HG02610 (cell line): ENCODE data around the gene AUNIP.
"Not testable (repeated sequence)": the region's sequence is repeated elsewhere in the genome, so short reads cannot be mapped to it uniquely, and the experiment has no call there.

Experiments used
- ATAC-seq: cut with Tn5 transposase; IDR thresholded peaks from one replicate; pipeline ENCODE4 v1.9.1; 2021; ENCODE audit warnings: mild to moderate bottlenecking, moderate library complexity; ENCODE audit not compliant: unreplicated experiment

The AUNIP gene

DNA sequence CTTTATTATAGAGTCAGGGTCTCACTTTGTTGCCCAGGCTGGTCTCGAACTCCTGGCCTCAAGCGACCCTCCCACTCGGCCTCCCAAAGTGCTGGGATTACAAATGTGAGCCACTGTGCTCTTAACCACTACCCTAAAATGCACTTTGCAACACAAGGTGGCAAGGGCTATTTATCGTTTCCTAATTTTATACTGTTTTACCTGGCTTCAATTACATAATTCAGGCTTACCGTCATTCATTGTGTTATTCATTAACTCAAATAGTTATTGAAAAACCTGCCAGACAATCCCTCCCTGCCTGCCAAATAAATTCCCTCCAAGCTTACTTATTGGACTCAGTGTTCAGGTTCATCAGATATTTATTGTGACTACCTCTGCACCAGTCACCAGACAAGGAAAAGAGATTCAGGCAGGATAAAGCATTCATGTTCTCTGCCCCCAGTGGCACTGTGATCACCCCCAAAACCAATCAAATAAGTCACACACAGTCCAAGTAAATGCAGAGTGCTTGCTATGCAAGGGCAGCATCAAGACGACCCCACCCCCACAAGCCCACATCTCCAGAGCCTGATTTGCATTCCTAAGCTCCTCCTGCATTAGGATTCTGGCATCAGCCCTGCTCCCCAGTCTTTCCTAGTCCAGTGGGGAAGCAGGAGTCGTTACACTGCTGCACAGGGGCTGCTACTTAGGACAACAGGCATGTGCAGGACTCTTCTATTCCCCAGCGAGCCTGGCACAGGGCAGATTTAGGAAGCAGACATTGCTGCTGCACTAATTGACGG is 8.1 kb upstream of the AUNIP start:
- ATAC-seq: no peak

DNA sequence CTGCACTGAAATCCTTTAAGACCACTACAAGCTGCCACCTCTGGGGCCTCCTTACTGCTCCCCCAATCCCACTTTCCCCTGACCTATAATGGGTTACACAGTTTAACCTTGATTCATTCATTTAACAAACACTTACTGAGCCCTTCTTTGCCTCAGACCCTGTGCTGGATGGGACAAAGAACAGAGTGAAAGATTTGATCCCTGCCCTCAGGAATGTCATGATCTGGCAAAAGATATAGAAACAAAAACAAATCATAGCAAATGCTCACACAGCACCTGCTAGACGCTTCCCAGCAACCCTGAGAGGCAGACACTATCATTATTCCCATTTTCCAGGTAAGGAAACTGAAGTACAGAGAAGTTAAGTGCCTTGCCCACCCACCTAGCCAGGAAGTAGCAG is 7.0 kb upstream of the AUNIP start:
- no peak for ATAC-seq

DNA sequence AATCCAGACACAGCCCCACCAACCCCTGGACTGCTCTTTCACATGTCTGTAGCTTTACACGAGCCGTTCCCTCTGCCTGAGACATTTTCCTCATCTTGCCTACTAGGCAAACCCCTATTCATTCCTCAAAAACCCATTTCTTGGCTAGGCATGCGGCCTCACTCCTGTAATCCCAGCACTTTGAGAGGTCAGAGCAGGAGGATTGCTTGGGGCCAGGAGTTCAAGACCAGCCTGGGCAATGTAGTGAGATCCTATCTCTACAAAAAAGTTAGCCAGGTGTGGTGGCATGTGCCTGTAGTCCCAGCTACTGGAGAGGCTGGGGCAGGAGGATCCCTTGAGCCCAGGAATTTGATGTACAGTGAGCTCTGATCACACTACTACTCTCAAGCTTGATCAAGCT is 5.2 kb upstream of the AUNIP start:
- no peak for ATAC-seq

DNA sequence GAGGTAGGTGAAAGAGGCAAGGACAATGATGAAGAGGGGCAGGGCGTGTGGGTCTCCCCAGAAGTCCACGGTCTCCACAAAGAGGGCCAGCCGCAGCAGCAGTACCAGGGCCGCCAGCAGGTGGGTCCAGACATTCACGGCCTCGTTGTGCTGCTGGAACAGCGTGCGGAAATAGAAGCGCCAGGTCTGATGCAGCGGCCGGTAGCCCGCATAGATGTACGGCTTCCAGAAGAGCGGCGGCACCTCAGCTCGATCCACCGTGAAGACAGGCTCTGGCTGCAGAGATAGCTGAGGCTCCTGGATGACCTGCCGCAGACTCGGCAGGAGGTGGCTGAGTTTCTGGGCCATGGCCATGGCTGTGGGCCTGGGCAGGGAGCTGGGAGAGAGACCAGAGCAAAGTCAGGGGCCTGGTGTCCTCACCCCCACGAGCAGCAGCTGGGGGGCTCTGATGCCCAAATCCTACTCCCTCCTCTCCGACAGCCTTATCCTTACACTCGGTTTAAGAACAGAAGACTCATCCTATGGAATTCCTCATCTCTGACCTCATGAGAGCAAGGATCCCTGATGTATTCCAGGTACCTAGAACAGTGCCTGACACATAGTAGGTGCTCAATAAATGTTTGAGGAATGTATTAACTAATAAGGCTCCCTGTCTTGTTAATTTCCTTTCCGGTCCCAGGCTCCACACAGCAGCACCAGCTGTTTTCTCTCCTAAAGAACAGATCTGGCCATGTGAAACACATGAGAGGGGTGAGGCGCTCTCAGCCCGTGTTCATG is 4.4 kb upstream of the AUNIP start:
- ATAC-seq: no peak

DNA sequence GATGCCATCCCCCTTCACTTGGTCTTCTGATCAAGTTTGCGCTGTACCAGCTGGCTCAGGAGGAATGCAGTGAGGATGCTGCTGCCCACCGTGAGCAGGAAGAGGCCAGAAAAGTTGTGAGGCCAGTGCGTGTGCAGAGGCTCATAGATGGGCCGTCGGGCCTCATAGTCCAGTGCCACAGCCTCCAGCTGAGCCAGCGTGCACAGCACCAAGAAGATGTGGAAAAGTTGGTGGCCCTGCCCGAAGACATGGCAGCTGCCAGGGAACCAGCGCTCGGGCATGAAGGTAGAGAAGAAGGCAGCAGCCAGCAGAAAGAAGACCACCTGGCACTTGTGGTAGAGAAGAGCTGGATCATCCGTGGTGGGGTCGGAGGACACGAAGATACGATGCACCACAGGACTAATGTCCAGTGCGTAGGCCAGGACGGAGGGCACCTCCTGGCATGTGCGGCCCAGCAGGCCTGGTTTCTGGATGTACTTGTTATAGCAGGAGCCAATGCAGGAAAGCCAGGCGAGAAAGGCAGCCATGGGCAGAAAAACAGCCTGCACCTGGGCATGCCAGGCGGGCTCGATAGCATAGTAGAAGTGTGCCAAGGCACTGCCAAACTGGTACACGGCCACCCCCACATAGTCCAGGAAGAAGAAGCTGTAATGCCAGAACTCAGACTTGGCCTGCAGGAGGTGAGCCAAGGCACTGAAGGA is 3.7 kb upstream of the AUNIP start:
- ATAC-seq: no peak

DNA sequence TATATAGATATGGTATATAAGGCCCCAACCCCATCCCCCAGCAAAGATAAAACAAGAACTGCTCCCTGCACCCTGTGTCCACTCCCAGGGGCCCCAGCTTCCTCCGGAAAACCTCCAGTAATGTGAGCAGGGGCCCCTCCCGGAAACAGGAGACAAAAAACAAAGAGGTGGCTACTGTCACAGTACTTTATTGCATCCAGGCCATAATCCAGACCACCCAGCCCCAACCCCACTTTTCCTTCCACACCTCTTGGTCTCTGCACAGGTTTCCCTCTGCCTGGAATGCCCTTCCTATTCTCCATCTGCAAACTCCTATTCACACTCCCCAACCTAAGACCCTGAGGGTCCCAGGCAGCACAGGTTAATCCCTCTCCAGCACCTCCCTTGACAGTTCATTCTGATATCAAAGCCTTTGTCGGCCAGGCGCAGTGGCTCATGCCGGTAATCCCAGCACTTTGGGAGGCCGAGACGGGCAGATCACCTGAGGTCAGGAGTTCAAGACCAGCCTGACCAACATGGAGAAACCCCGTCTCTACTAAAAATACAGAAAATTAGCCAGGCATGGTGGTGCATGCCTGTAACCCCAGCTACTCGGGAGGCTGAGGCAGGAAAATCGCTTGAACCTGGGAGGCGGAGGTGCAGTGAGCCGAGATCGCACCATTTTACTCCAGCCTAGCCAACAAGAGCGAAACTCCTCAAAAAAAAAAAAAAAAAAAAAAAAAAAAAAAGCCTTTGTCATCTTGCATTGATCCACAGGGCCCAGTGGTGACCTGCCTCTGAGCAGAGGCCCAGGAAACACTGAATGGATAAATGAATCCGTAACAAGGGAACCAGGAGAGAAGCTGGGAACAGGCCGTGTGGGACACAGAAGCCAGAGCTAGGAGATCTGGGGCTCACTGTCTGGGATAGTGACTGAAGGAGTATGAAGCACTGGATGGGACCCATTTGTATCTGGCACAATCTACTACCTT is 2.3 kb upstream of the AUNIP start:
- ATAC-seq: no peak

- no peak for ATAC-seq
These were observed 763 bp downstream of the AUNIP start for GRCh38 chr1:25858494-25858893.

DNA sequence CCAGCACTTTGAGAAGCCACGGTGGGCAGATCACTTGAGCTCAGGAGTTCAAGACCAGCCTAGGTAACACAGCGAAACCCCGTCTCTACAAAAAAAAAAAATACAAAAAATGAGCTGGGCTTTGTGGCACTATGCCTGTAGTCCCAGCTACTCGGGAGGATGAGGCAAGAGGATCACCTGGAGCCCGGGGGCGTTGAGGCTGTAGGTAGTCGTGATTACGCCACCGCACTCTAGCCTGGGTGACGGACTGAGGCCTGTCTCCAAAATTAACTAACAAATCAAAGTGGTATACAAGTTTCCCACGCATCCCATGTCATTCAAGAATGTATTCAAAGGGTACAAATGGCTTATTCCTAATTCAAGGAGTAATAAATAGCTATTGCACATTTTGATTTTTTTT is 2.4 kb downstream of the AUNIP start:
- no peak for ATAC-seq

DNA sequence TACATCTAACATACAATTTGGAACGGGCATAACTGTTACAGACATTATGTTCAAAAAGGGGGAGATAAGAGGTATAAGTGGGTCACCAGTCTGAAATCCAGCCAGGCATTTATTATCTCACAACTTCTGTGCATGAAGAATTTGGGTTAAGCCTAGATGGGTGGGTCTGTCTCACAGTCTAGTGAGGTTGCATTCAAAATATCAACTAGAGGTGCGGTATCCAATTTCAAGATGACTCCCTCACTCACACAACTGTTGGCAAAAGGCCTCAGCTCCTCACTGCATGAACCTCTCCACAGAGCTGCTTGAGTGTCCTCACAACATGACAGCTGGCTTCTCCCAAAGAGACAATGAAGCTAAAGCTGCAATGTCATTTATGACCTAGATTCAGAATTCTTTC is 4.7 kb downstream of the AUNIP start:
- ATAC-seq: no peak

DNA sequence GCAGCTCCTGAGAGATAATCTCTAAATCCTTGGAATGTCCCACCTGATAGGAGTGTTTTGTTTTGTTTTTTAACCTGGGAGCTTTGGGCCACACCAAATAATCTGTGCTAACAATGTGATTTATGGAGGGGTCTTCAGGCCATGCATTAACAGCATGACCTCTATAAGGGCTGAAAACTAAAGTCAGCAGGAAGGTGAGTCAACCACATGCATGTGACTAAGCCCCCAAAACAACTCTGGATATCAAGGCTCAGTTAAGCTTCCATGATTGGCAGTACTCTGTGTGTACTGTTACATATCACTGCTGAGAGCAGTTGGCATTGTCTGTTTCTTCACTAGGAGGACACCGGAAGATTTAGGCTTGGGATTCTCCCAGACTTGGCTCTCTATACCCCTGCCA is 10.7 kb downstream of the AUNIP start:
- no peak for ATAC-seq

DNA sequence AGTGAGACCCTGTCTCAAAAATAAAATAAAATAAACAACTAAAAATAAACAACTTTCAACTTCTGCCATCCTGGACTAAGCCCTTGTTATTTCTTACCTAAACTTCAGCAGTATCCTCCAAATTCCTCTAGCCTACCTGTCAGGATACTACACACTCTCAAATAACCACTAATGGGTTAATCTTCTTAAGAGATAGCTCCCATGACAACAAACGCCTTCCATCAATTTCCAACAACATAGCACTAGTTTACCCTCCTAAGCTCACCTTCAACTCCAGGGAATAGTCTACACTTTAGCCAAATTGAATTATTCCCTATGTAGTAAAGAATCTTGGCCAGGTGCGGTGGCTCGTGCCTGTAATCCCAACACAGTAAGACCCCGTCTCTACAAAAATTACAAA is 11.3 kb downstream of the AUNIP start:
- ATAC-seq: no peak

- ATAC-seq: no peak
These were observed 13.6 kb downstream of the AUNIP start for GRCh38 chr1:25845664-25846063.

GRCh38 chr1:25844536-25845337 is 14.5 kb downstream of the AUNIP start:
- no peak for ATAC-seq

GRCh38 chr1:25843483-25843882 is 15.8 kb downstream of the AUNIP start:
- ATAC-seq: no peak

GRCh38 chr1:25839808-25840207 is 19.4 kb downstream of the AUNIP start:
- not testable (repeated sequence) for ATAC-seq

DNA sequence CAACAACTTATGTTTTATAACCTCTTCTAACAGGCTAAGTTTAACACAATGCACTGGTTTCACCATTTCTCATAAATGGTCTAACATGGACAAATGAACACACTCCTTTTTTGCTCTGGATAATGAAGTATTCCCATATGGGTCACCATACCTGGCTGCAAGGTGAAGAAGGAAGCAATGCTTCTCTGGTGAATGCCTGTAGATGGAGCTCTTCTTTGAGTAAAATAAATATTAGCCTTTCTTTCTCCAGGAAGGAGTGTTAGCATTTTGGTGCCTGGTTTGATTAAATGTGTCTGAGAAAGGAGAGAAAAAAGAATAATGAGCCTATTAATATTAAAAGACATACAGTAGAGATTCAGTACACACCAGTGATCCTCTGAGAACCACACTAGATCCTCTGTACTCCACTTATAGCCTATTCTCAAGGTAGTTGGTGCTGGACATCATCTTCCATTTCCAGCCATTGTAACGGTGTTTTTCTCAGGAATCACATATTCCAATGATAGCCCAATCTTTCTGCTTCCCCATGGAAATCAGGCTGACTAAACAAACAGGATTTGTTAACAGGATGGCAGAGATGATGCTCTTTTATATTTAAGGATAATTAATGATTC is 21.9 kb downstream of the AUNIP start:
- no peak for ATAC-seq

DNA sequence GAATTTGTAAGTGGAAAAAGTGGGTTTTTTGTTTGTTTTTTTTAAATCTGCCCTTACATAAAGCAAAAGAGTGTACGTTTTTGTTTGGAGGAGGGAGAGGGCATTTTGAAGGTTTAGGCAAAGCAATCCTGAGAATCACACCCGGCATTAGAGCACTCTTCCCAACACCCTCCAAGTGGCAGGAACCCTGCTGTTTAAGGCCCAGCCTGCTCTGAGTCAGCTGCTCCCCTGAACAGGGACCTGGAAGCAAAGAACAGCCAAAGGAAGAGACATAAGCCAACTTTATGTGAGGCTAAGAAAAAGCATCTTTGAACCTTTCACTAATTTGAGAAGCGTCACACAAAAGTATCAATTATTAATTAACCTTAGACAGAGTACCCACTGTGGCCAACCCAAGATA is 22.6 kb downstream of the AUNIP start:
- ATAC-seq: no peak

- no peak for ATAC-seq
These were observed 24.4 kb downstream of the AUNIP start for GRCh38 chr1:25834894-25835293.

GRCh38 chr1:25833158-25833557 is 26.1 kb downstream of the AUNIP start:
- ATAC-seq: no peak
